GM19438 (cell line): Measurements from ENCODE around the gene RAB18.
"Not testable (repeated sequence)": the region's sequence is repeated elsewhere in the genome, so short reads cannot be mapped to it uniquely, and the experiment has no call there.

Experiments
- ATAC-seq: cut with Tn5 transposase; IDR thresholded peaks from one replicate; pipeline ENCODE4 v1.9.1; 2021; ENCODE audit warnings: low read depth; ENCODE audit not compliant: unreplicated experiment

Gene RAB18

DNA sequence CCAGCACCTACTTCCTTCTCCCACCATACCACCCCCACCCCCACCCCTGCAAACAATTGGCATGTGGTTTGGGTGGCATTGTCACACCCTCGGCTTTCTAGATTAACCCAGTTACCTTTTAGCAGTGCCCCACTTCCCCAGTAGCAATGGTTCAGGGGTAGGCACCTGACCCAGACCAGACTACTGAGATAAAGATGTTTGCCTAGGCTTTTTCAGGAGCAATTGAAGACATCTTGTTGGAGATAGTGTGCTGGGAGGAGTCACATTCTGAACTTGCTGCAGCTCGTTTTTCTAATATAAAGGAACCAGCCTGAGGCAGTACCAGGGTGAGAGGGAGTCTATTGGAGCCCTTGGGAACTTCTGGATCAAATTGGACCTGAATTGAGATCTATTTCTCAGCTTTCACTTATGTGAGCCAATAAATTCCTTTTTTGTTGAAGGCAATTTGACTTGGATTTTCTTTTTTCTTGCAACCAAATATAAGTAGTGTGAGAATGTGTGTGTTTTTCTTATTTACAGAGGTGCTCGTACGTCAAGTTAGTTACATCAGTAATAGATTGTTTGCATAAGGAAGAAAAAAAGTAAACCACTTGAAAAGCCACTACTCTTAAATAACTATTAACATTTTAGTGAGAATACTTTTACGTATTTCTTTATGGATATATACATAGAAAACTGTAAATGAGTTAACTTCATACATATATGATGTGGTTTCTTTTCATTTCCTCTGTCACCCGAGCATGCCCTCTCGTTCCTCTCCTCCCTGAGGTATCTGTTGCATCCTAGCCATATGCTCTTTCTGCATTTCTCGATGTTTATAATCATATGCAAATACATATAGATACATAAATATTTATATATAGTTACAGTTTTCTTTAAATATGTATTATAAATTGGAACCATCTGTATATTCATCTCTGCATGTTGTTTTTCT lies 38.0 kb downstream of the RAB18 start:
- no peak for ATAC-seq

DNA sequence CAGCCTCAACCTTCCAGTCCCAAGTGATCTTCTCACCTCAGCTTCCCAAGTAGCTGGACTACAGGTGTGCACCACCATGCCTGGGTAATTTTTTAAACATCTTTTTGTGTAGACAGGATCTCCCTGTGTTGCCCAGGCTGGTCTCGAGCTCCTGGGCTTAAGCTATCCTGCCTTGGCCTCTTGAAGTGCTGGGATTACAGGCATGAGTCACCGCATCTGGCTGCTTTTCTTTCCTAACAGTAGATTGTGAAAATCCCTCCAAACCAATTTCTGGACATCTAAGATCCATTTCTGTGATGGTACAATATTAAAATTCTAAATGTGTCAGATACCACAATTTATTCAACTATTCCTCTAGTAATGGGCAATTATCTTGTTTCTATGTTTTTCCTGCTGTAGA lies 38.7 kb downstream of the RAB18 start:
- ATAC-seq, result no peak

DNA sequence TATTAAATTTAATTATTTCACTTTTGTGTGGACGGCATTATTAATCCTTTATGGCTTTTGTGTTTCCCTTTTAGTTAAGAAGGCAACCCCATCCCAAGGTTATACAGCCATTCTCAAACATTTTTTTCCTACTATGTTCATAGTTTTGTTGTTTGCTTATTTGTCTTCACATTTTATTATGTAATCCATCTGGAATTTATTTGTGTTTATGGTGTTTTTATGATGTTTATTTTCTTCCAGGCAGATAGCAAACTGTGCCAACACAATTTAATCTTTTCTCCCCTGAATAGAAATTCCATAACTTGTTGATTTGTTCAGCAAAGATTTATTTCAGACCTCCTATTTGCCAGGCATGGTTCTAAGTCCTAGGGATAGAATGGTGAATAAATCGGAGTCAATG lies 42.9 kb downstream of the RAB18 start:
- no peak for ATAC-seq

DNA sequence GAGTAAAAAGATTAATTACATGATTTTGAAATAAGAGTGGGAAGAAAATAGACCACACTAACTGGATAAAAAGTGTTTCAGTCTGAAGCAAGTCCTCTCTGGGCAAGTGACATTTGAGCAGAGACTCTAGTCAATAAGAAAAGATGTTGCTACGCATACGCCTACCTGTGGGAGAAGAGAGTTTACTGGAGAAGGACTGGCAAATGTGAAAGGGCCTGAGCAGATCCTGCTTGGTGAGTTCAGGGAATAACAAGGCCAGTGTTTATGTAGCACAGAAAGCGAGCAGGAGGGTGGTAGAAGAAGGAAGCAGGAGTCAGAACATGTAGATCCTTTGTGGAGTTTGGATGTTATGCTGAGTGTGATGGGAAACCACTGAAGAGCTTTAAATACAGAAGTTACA lies 43.4 kb downstream of the RAB18 start:
- no peak for ATAC-seq

DNA sequence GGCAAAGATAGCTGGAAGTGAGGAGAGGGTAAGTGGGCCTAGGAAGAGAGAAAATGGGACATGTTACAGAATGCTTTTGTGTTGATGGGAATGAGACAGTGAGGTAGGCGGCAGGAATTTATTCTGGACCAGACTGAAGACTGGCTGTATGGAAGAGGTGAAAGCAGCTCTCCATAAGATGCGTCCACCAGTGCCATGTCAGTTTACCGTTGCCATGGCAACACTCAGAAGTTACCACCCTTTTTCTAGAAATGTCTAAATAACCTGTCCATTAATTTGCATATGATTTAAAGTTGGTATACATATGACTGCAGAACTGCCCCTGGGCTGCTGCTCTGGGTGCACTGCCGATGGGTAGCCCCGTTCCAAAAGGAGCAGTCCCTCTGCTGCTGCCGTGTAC lies 46.7 kb downstream of the RAB18 start:
- ATAC-seq, result no peak

DNA sequence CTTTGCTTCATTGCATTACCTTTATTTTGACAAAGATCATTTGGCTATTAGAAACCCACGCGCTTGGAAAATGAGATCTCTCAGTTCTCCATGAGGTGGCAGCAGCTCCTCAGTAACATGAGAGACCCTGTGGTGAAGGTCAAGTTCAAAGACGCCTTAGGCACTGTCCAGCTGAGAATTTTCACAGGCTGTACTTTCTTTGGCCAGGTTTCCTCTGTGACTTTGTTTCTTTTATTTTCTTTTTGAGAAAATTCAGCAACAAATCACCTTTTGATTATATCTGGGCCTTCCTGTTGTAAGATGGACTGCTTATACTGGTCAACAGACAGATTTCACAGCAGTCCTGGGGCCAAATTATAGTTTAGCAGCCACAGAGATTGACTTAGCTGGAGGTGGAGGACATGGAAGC lies 54.5 kb downstream of the RAB18 start:
- no peak for ATAC-seq

DNA sequence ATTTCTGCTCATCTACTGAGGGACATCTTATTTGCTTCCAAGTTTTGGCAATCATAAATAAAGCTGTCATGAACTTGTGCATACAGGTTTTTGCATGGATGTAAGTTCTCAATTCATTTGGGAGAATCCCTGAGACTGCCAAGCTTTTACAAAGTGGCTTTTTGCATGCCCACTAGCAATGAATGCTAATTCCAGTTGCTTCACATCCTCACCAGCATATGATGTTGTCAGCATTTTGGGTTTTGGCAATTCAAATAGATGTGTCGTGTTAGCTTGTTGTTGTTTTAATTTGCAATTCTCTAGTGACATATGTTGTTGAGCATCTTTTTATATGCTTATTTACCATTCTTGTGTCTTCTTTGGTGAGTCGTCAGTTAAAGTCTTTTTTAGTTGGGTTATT lies 57.2 kb downstream of the RAB18 start:
- no peak for ATAC-seq

DNA sequence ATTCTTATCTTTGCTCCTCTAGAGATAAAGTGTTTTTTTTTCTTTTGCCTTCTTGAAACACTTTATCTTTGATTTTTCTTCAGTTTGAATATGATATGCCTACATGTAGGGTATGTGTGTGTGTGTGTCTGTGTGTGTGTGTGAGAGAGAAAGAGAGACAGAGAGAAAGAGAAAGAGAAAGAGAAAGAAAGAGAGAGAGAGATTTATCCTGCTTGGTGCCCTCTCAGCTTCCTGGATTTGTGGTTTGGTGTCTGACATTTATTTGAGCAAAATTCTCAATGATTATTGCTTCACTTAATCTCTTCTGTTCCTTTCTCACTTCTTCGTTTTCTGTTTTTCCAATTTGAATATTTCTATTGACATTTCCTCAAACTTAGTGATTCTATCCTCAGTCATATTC lies 60.3 kb downstream of the RAB18 start:
- no peak for ATAC-seq

DNA sequence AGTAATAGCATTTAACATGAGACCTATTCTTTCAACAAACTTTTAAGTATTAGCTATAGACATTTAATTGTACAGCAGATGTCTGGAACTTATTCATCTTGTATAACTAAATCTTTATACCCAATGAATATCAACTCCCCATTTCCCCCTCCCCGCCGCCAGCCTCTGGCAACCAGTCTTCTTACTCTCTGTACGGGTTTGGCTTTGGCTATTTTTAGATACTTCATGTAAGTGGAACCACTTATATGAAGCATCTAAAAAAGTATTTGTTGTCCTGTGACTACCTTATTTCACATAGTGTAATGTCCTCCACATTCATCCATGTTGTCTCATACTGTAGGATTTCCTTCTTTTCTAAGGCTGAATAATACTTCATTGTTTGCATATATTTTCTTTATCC lies 60.8 kb downstream of the RAB18 start:
- ATAC-seq, result no peak

DNA sequence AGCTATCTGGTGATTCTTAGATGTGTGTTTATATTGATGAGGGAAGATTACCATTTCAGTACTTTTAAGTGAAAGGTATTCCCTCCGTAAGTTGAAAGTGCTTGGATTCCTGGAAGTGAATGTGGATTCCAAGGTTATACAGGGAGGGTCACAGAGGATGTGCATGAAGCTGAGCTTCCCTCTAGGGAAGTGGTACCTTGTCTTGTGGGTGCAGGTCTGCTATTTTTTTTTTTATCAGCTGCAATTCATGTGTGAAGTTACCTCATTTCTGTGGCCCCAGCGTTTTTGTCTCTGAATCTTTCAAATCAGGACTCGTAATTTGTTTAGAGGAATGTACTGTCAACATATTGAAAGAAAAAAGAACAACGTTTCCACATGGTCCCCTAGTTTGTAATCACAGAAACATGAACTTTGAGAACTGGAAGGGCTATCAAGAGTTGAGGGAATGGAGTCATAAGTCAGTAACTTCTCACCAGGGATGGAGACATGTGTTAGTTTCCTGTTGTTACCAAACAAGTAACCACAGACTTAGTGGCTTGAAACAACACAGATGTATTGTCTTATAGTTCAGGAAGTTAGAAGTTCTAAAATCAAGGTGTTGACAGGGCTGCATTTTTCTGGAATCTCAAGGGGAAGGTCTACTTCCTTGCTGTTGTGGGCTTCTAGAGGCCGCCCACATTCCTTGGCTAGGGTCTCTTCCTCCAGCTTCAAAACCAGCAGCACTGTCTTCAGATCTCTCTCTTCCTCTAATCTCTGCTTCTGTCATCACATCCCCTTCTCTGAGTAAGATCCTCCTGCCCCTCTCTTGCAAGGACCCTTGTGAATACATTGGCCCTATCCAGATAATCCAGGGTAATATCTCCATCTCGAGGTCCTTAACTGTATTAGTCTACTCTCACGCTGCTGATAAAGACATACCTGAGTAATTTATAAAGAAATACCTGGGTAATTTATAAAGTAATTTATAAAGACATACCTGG lies 64.4 kb downstream of the RAB18 start:
- ATAC-seq, result no peak

DNA sequence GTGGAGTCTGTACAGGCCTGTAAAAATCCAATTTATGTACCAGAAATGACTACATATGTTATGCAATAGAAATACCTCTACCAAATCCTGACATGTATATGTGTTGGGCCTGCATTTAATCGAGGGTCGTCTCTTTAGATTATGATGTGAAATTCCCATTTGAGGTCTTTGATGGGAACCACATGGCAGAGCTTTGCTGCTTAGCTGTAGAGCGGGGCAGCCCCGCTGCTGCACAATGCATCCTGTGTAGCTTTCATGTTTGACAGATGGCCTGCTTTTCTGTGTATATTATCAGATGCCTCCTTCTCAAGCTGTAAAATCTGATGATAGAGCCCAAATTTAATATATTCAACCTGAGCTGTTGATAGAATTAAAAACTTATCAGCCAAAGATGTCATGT lies 65.8 kb downstream of the RAB18 start:
- no peak for ATAC-seq

DNA sequence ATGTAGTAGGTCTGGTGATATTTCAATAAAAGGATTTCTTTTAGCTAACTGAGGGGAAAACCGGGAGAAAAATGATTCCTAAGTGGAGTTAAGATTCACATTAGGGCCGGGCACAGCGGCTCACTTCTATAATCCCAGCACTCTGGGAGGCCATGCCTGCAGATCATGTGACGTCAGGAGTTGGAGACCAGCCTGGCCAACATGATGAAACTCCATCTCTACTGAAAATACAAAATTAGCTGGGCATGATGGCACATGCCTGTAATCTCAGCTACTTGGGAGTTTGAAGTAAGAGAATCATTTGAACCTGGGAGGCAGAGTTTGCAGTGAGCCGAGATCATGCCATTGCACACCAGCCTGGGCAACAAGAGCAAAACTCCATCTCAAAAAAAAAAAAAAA lies 72.9 kb downstream of the RAB18 start:
- ATAC-seq, result not testable (repeated sequence)

DNA sequence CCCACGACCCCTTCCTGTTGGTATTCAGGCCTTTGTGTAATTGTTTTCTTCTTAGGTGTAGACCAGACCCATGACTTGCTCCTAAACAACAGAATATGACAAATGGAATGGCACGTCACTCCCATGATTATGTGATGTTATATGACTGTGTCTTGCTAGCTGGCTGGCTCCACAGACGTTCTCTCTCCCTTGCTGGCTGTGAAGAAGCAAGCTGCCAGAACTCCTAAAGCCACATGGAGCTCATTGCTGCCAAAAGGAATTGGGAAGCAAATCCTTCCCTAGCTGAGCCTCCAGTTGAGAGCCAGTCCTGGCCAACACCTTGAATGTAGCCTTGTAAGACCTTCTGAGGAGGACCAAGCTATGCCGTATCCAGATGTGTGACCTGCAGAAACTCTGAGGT lies 74.2 kb downstream of the RAB18 start:
- no peak for ATAC-seq

DNA sequence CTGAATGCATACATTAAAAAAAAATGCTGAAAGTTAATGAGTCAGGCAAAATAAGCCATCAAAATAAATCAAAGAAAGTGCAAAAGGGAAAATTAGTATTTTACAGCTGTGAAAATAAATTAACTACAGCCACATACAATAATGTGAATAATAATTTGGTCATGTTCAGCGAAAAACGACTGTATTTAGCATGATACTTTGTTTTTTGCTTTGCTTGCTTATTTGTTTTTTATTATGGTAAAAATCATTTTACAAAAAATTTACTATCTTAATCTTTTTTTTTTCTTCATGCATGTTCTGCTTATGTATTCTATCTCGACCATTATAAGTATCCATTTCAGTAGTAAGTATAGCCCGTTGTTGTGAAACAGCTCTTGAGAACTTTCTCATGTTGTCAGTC lies 77.1 kb downstream of the RAB18 start:
- no peak for ATAC-seq

DNA sequence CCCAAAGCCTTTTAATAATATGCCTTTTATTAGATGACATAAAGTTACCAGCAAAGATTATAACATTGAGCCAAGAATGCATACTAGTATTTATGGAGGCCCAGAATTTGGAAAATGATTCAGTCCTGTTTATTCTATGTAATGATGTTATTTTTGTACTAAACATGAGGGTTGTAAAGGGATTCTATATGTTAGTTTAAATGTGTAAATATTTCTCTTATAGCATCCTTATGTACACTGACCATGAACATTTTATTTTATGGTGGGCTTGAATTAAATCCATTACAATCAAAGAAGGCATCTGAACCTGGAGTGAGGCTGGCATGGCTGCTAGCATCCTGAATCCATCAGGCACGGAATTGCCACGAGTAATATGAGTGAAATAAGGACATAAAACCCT lies 80.2 kb downstream of the RAB18 start:
- no peak for ATAC-seq
